H1 (cell line): Measurements from ENCODE around the gene EEF1G. TPM values are rescaled to one million over a fixed set of nuclear protein-coding genes. Genes with fewer than 3 reads are reported as not detected.

Experiments
- CTCF ChIA-PET: fragments of 300-600 bp; sonication (Branson Sonifier 250); formaldehyde crosslinking; loops from one replicate; lab custom pipeline; 2021; ENCODE audit not compliant: partially characterized antibody; lab: Charles Lee
- POLR2A ChIA-PET: fragments of 300-600 bp; sonication (Branson Sonifier 250); formaldehyde crosslinking; loops from one replicate; lab custom pipeline; 2021; ENCODE audit warnings: inconsistent platforms; ENCODE audit not compliant: partially characterized antibody; lab: Charles Lee
- DNase-seq, 2 experiments: peaks; one replicate each; pipeline versions ENCODE4 v3.0.0 to v3.0.0-alpha.2; 2010 to 2022; ENCODE audit warnings: low spot score in 2 of 2, low read depth in 1 of 2, mixed read lengths in 1 of 2
- FAIRE-seq: peaks from 2 replicates; lab custom pipeline; 2011; peaks lifted over from hg19 to GRCh38; lab: Jason Lieb, UNC
- H2AFZ ChIP-seq: 2 replicates; pipeline ENCODE4 v1.8.1; 2012; ENCODE audit warnings: low read length, inconsistent platforms
- H2AK5ac ChIP-seq: 2 replicates; pipeline ENCODE4 v1.6.1; 2013; ENCODE audit warnings: low read depth, low read length
- H2BK120ac ChIP-seq: replicated peaks from 2 replicates; pipeline ENCODE3; 2013; ENCODE audit warnings: low read depth, low read length, inconsistent platforms
- H2BK12ac ChIP-seq: 2 replicates; pipeline ENCODE4 v1.6.1; 2013; ENCODE audit warnings: low read depth, low read length
- H2BK15ac ChIP-seq: 2 replicates; pipeline ENCODE4 v1.6.1; 2013; ENCODE audit warnings: low read length
- H2BK20ac ChIP-seq: 2 replicates; pipeline ENCODE4 v1.6.1; 2013; ENCODE audit warnings: low read length
- H2BK5ac ChIP-seq: 2 replicates; pipeline ENCODE4 v1.6.1; 2013; ENCODE audit warnings: low read depth, low read length
- H3K14ac ChIP-seq: 2 replicates; pipeline ENCODE4 v1.6.1; 2013; ENCODE audit warnings: inconsistent platforms; ENCODE audit not compliant: insufficient read length
- H3K18ac ChIP-seq: 2 replicates; pipeline ENCODE4 v1.6.1; 2013; ENCODE audit warnings: low read length; ENCODE audit errors: extremely low read depth
- H3K23ac ChIP-seq: 2 replicates; pipeline ENCODE4 v1.6.1; 2013; ENCODE audit warnings: inconsistent platforms; ENCODE audit not compliant: insufficient read length
- H3K23me2 ChIP-seq: 2 replicates; pipeline ENCODE4 v1.6.1; 2013; ENCODE audit warnings: low read depth, low read length
- H3K27ac ChIP-seq: 2 replicates; pipeline ENCODE4 v1.6.1; 2011; ENCODE audit warnings: low read depth, low read length, inconsistent platforms
- H3K27me3 ChIP-seq, 4 experiments: replicated peaks in 1 of 4; 1 replicate in 1 of 4; 2 replicates in 3 of 4; pipeline versions ENCODE4 v1.6.1 to v1.8.1; 2011 to 2013; ENCODE audit warnings: low read length in 3 of 4, mild to moderate bottlenecking in 3 of 4, inconsistent platforms in 2 of 4, mixed read lengths in 2 of 4, moderate library complexity in 1 of 4; ENCODE audit not compliant: control insufficient read depth in 3 of 4, insufficient read depth in 3 of 4; ENCODE audit errors: extremely low read depth in 1 of 4
- H3K36me3 ChIP-seq, 4 experiments: 2 replicates each; pipeline versions ENCODE4 v1.6.1 to v1.8.1; 2011 to 2013; ENCODE audit warnings: mild to moderate bottlenecking in 4 of 4, low read length in 3 of 4, moderate library complexity in 2 of 4, control low read depth in 1 of 4, inconsistent platforms in 1 of 4; ENCODE audit not compliant: insufficient read depth in 4 of 4, control insufficient read depth in 2 of 4
- H3K4ac ChIP-seq: replicated peaks from 2 replicates; pipeline ENCODE3; 2013; ENCODE audit warnings: low read length, low read depth, mixed read lengths, inconsistent platforms; ENCODE audit not compliant: insufficient read length
- H3K4me1 ChIP-seq, 4 experiments: replicated peaks in 1 of 4; 1 replicate in 1 of 4; 2 replicates in 3 of 4; pipeline versions ENCODE4 v1.6.1 to v1.8.1; 2011 to 2013; ENCODE audit warnings: low read length in 3 of 4, inconsistent platforms in 2 of 4, mixed read lengths in 1 of 4; ENCODE audit not compliant: insufficient read depth in 4 of 4, control insufficient read depth in 3 of 4
- H3K4me2 ChIP-seq, 2 experiments: 2 replicates each; pipeline versions ENCODE4 v1.6.1 to v1.8.1; 2011 to 2013; ENCODE audit warnings: low read depth in 2 of 2, low read length in 2 of 2, control low read depth in 1 of 2, inconsistent platforms in 1 of 2, mild to moderate bottlenecking in 1 of 2; ENCODE audit not compliant: insufficient read depth in 1 of 2
- H3K4me3 ChIP-seq, 4 experiments: fragments of 200-600, 300-600 bp in 1 of 4; sonication (generic), shearing (Covaris generic), sonication (Bioruptor Twin) in 1 of 4; 2 replicates each; pipeline versions ENCODE4 v1.5.1 to v1.8.1; 2011 to 2016; ENCODE audit warnings: low read length in 4 of 4, low read depth in 3 of 4, control low read depth in 2 of 4, inconsistent platforms in 2 of 4, mild to moderate bottlenecking in 2 of 4, mixed read lengths in 1 of 4, moderate library complexity in 1 of 4; ENCODE audit not compliant: insufficient read depth in 2 of 4; ENCODE audit errors: extremely low read depth in 1 of 4
- H3K56ac ChIP-seq: replicated peaks from 2 replicates; pipeline ENCODE3; 2013; ENCODE audit warnings: low read depth, mild to moderate bottlenecking, mixed read lengths, low read length, inconsistent platforms; ENCODE audit not compliant: insufficient read length
- H3K79me1 ChIP-seq: 2 replicates; pipeline ENCODE4 v1.6.1; 2013; ENCODE audit warnings: low read depth, low read length, control low read depth
- H3K79me2 ChIP-seq, 2 experiments: 2 replicates each; pipeline versions ENCODE4 v1.6.1 to v1.8.1; 2012 to 2013; ENCODE audit warnings: low read length in 2 of 2, mild to moderate bottlenecking in 2 of 2, inconsistent platforms in 1 of 2; ENCODE audit not compliant: insufficient read depth in 2 of 2, control insufficient read depth in 1 of 2
- H3K9ac ChIP-seq, 4 experiments: replicated peaks in 1 of 4; 1 replicate in 1 of 4; 2 replicates in 3 of 4; pipeline versions ENCODE4 v1.6.1 to v1.8.1; 2011 to 2013; ENCODE audit warnings: low read depth in 3 of 4, low read length in 3 of 4, control low read depth in 2 of 4, mild to moderate bottlenecking in 2 of 4, moderate library complexity in 2 of 4, inconsistent platforms in 1 of 4; ENCODE audit errors: extremely low read depth in 1 of 4
- H3K9me3 ChIP-seq, 2 experiments: 2 replicates each; pipeline versions ENCODE4 v1.6.1 to v1.8.1; 2012 to 2013; ENCODE audit warnings: mild to moderate bottlenecking in 2 of 2, moderate library complexity in 2 of 2, control low read depth in 1 of 2, inconsistent platforms in 1 of 2, low read depth in 1 of 2, low read length in 1 of 2, mixed read lengths in 1 of 2; ENCODE audit not compliant: insufficient read depth in 2 of 2
- H4K20me1 ChIP-seq, 2 experiments: replicated peaks in 1 of 2; 2 replicates each; pipeline versions ENCODE3 to v1.8.1; 2011 to 2013; ENCODE audit warnings: inconsistent platforms in 2 of 2, low read length in 2 of 2, mild to moderate bottlenecking in 1 of 2; ENCODE audit not compliant: insufficient read depth in 2 of 2, control insufficient read depth in 1 of 2
- H4K5ac ChIP-seq: 2 replicates; pipeline ENCODE4 v1.6.1; 2013; ENCODE audit warnings: low read length, low read depth, mixed read lengths, inconsistent platforms; ENCODE audit not compliant: insufficient read length
- H4K8ac ChIP-seq: 2 replicates; pipeline ENCODE4 v1.8.0; 2013; ENCODE audit warnings: mild to moderate bottlenecking, moderate library complexity, low read length, inconsistent platforms; ENCODE audit not compliant: insufficient read depth; ENCODE audit errors: extremely low read depth
- H4K91ac ChIP-seq: replicated peaks from 2 replicates; pipeline ENCODE3; 2013; ENCODE audit warnings: low read length, mixed read lengths, inconsistent platforms; ENCODE audit not compliant: insufficient read length
- BRCA1 ChIP-seq: IDR thresholded peaks from 2 replicates; pipeline ENCODE4 v1.6.1; 2012; ENCODE audit warnings: low read depth, low read length, improper control_type of control experiment
- CTBP2 ChIP-seq: IDR thresholded peaks from 2 replicates; pipeline ENCODE4 v1.7.0; 2011; ENCODE audit warnings: borderline replicate concordance, mild to moderate bottlenecking, moderate library complexity, mixed read lengths, low read length; ENCODE audit not compliant: insufficient read depth, insufficient read length
- FOSL1 ChIP-seq: IDR thresholded peaks from 2 replicates; pipeline ENCODE4 v1.6.1; 2011; ENCODE audit warnings: mild to moderate bottlenecking, low read depth, low read length, moderate library complexity; ENCODE audit not compliant: insufficient read depth
- KDM5A ChIP-seq: fragments of 200-600 bp; IDR thresholded peaks from 2 replicates; pipeline ENCODE4 v1.7.1; 2012; ENCODE audit warnings: mild to moderate bottlenecking, low read length, inconsistent platforms, mixed read lengths
- WGBS, 2 experiments: shearing (Covaris generic) in 1 of 2; methylation state at CpG; one replicate each; pipeline versions ENCODE4 v1.1.6 to v1.1.7; 2013 to 2015; ENCODE audit warnings: low lambda C conversion rate in 2 of 2, mixed read lengths in 2 of 2, inconsistent platforms in 1 of 2, low coverage in 1 of 2, missing lambda C conversion rate in 1 of 2; ENCODE audit not compliant: insufficient replicate concordance in 2 of 2, insufficient coverage in 1 of 2, insufficient read length in 1 of 2; ENCODE audit errors: extremely low coverage in 1 of 2, missing lambda C conversion rate in 1 of 2; 5-methylcytosine and 5-hydroxymethylcytosine counted together
- polyA plus RNA-seq, 7 experiments: library from polyadenylated mRNA; depleted of rRNA in 3 of 7; stranded (reverse) in 5 of 7; unstranded in 2 of 7; fragments of >200 nt in 5 of 7; fragments of 200-250 nt in 2 of 7; gene quantifications; 1 replicate in 5 of 7; 2 replicates in 1 of 7; 4 replicates in 1 of 7; pipeline versions ENCODE4 v1.2.1 to v1.2.3, GENCODE V29; 2011 to 2013; ENCODE audit warnings: missing spikeins in 2 of 7, mixed read lengths in 2 of 7
- total RNA-seq: library from RNA; stranded (reverse); fragmentation: NEBNext Ultra II Directional; extraction: Animal tissue kit (Norgen Biotek cat#: 25700); gene quantifications from 2 replicates; pipeline ENCODE4 v1.2.1, GENCODE V29; 2021

The EEF1G gene
- total and polyA plus RNA-seq, 2 of the 8 experiments (the other 6 are each of a cell fraction or from before 2014, with no cell fraction given), result 1,627 to 1,996 TPM

DNA sequence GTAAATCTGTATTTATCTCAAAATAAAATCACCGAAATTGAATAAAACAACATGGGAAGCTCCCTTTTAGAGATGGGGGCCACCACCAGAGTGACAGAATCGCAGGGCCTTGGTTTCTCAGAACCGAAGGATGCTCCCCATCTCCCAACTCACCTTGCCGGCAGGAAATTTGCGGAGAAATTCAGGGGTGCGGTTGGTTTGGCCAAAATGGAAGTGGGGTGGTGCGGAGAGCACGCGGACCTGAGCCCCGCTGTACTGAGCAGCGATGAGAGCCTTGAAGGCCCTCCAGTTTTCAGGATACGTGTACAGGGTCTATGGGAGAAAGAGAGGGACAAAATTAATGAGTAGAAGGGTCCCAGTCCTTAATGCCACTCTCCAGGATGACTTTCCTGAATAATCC is 1.3 kb downstream of the EEF1G start:
- Histone ChIP-seq H3K18ac (no peak overlapping the region), H3K4me1 (peaks cover 0 to 11% (median 7%) of the 10 kb centered on the region in 4 experiments; a peak in 4 of 7 replicates), H3K56ac (no peak overlapping the region), H2AFZ (no peak overlapping the region), H3K4ac (no peak overlapping the region)
- no peak for TF ChIP-seq KDM5A
- no peak for TF ChIP-seq CTBP2
- TF ChIP-seq BRCA1, result no peak
- TF ChIP-seq FOSL1, result no peak
- TF ChIP-seq, all 59 proteins: peak for 0
- H3K9ac ChIP-seq, result peak overlapping the region; percentile 79 to 95 (median 88)
- DNase-seq (no peak), FAIRE-seq (no peak)
- H3K23ac ChIP-seq, result no peak overlapping the region
- H3K27ac ChIP-seq, result no peak overlapping the region
- peaks cover 27 to 60% (median 49%) of the 10 kb centered on the region in 4 experiments for H3K36me3 ChIP-seq
- H2BK5ac ChIP-seq, result no peak overlapping the region
- 0 out of 2 replicates have a peak, but pooled peaks cover 4% of the 10 kb centered on the region for H3K79me1 ChIP-seq
- peaks cover under 1 to 18% of the 10 kb centered on the region in 2 experiments for H4K20me1 ChIP-seq
- no peak overlapping the region for H4K91ac ChIP-seq
- no peak overlapping the region for H2BK20ac ChIP-seq
- no peaks in the 10 kb centered on the region for H3K9me3 ChIP-seq
- H3K4me3 ChIP-seq, result peak overlapping the region; percentile 90 to 100 (median 91)
- H3K27me3 ChIP-seq, result no peaks in the 10 kb centered on the region
- H3K79me2 ChIP-seq, result peaks cover 0 to 48% of the 10 kb centered on the region in 2 experiments
- H3K4me2 ChIP-seq, result peak overlapping the region; percentile 73 to 85
- no peak overlapping the region for H4K8ac ChIP-seq
- no peak overlapping the region for H2BK15ac ChIP-seq
- H2BK120ac ChIP-seq, result no peak overlapping the region
- ChIA-PET POLR2A (interaction anchor here (0.6 to 20.7 kb wide), 21 partner anchors 8 to 317 kb away, joined by 3 to 336 read pairs (median 4); partner anchors contain the start of genes C11orf98, CSKMT, LBHD1 and SCGB1A1), CTCF (interaction anchor here (0.5 to 4.5 kb wide), 5 partner anchors 12 to 169 kb away, joined by 3 to 22 read pairs (median 3); no protein-coding TSS in a partner anchor)
- H4K5ac ChIP-seq, result no peak overlapping the region
- 77% methylated on average over 12 of the region's 12 CpGs; no CpG with 5 or more reads in 1 of the 2 experiments for WGBS, 2 experiments
- H2BK12ac ChIP-seq, result no peak overlapping the region
- H3K23me2 ChIP-seq, result peaks cover 13% of the 10 kb centered on the region
- H2AK5ac ChIP-seq, result no peak overlapping the region
- no peak overlapping the region for H3K14ac ChIP-seq
